ENCODE results near the gene TBPL1. TPM values are rescaled to one million over a fixed set of nuclear protein-coding genes. Genes with fewer than 3 reads are reported as not detected.
A peak's percentile ranks its signal among the peaks of the same experiment; 100 is the strongest.
"Not testable (repeated sequence)": the region's sequence is repeated elsewhere in the genome, so short reads cannot be mapped to it uniquely, and the experiment has no call there.

Gene TBPL1
- total RNA-seq, 1 donor from 2014 or later: 17.7 TPM

DNA sequence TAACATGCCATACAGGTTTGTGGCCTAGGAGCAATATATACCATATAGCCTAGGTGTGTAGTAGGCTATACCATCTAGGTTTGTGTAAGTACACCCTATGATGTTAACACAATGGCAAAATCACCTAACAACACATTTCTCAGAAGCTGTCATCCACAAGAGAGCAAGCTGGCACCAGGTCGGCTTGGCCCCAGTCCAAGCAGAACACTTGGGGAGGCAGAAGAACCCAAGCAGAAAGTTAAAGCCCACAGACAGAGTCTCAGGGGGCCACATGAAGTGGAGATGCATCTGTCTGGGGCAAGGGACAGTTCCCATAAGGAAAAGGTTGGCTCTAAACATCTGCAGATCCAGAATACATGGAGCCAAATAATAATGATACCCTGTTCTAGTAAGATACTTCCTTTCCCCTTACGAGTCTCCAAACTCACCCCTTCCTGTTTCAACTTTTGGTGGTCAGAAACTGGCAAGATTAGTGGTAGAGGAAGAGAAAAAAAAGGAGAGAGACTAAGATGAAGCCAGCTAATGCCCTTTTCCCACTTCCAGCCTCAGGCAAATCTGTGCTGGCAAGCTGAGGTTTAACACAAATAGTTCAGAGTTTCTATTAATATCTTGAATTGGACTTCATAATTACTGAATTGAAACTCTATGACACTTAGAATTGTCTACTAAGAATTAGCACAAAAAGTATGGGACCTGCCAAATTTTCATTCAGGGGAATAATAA, 34.7 kb upstream of the TBPL1 start:
- intact Hi-C loops (cut with DNase I): no loop called here
- no peaks in the 10 kb centered on the region for H3K9me3 ChIP-seq
- no peaks in the 10 kb centered on the region for H3K36me3 ChIP-seq
- TF ChIP-seq POLR2A (IDR thresholded peaks at IDR 0.05) (no peak), POLR2AphosphoS5 (IDR thresholded peaks at IDR 0.05; ENCODE audit: insufficient read depth in 1 of 2, low read depth in 1 of 2) (no peak)
- TF ChIP-seq, protein P1, sequence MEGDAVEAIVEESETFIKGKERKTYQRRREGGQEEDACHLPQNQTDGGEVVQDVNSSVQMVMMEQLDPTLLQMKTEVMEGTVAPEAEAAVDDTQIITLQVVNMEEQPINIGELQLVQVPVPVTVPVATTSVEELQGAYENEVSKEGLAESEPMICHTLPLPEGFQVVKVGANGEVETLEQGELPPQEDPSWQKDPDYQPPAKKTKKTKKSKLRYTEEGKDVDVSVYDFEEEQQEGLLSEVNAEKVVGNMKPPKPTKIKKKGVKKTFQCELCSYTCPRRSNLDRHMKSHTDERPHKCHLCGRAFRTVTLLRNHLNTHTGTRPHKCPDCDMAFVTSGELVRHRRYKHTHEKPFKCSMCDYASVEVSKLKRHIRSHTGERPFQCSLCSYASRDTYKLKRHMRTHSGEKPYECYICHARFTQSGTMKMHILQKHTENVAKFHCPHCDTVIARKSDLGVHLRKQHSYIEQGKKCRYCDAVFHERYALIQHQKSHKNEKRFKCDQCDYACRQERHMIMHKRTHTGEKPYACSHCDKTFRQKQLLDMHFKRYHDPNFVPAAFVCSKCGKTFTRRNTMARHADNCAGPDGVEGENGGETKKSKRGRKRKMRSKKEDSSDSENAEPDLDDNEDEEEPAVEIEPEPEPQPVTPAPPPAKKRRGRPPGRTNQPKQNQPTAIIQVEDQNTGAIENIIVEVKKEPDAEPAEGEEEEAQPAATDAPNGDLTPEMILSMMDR (IDR thresholded peaks at IDR 0.05): no peak
- H3K4me1 ChIP-seq: peaks cover 9% of the 10 kb centered on the region
- H3K27ac ChIP-seq: no peak overlapping the region
- H3K4me3 ChIP-seq: no peak overlapping the region
- DNase-seq (ENCODE audit: extremely low spot score in 2 of 2): no peak
- no peaks in the 10 kb centered on the region for H3K27me3 ChIP-seq

- Histone ChIP-seq H3K27ac (no peak overlapping the region), H3K4me1 (peaks cover 9% of the 10 kb centered on the region), H3K36me3 (no peaks in the 10 kb centered on the region), H3K4me3 (no peak overlapping the region), H3K9me3 (no peaks in the 10 kb centered on the region), H3K27me3 (no peaks in the 10 kb centered on the region)
- no peak for TF ChIP-seq POLR2AphosphoS5 (IDR thresholded peaks at IDR 0.05; ENCODE audit: insufficient read depth in 1 of 2, low read depth in 1 of 2)
- TF ChIP-seq POLR2A (IDR thresholded peaks at IDR 0.05): no peak
- TF ChIP-seq, protein P1 (IDR thresholded peaks at IDR 0.05): no peak
- no peak for DNase-seq (ENCODE audit: extremely low spot score in 2 of 2)
- intact Hi-C loops (cut with DNase I): loop anchor here (1.0 kb wide), 1 partner anchor 351 kb away; no protein-coding TSS in a partner anchor
Observed at GRCh38 chr6:133919362-133919761, 33.7 kb upstream of the TBPL1 start.

DNA sequence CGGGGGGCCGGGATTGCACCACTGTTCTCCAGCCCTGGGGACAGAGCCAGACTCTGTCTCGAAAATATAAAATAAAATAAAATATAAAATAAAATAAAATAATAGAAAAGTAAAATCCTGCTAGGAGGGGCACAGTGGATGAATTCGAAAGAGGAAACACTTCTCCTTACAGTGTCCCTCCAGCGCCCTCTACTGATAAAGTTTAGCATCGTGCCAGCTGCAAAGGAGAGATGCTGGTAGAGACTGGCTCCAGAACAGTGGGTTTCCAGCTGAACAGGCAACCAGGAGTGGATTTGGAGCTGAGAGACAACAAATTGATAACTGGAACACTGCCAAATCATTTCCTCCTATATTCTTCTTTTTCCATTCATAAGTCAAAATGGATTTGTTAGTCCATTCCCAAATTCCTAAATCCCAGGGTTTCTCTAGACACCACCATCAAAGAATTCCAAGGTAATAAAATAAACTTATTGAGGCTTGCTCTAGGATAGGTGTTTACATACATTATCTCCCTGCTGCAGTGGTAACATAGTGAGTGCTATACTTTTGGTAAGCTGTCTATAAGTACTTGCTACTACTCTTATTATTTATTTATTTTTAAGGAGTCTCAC, 31.7 kb upstream of the TBPL1 start:
- DNase-seq (ENCODE audit: extremely low spot score in 2 of 2): no peak
- no peaks in the 10 kb centered on the region for H3K27me3 ChIP-seq
- intact Hi-C loops (cut with DNase I): loop anchor here (5.0 to 10.0 kb wide), 2 partner anchors 143 to 176 kb away; no protein-coding TSS in a partner anchor

DNA sequence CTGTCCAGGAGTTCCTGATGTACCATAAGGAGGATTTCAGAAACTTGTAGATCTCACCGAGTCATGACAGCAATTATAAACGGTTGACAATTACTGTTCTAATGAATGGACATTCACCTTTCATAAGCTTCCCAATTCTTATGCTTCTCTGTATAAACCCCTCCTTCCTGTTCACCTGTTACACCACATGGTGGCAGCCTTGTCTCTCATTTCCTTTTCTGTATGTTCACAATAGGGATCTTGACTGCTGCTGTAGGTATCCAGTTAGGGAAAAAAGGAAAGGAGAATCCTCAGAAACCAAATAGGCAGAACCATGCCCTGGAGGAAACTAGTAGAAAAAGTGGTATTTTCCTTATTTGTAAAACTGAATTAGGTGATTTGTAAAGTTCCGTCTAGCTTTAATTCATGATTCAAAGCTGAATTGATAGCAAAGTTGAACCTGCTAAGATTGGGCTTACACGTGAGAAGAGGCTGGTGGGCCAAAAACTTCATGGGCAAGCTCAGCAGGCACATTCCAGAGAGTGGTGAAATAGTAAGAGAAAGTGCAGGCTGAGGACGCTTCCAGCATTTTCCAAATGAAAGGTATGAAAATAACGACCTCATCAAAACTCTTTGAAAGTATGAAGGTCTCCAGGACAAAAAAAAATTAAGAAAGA, 29.0 kb upstream of the TBPL1 start:
- no peaks in the 10 kb centered on the region for H3K36me3 ChIP-seq
- H3K27me3 ChIP-seq: no peaks in the 10 kb centered on the region
- TF ChIP-seq, protein P1 (IDR thresholded peaks at IDR 0.05): peak; percentile 65 to 89 (median 81)
- TF ChIP-seq POLR2AphosphoS5 (IDR thresholded peaks at IDR 0.05; ENCODE audit: insufficient read depth in 1 of 2, low read depth in 1 of 2): no peak
- no peaks in the 10 kb centered on the region for H3K9me3 ChIP-seq
- no peak for DNase-seq (ENCODE audit: extremely low spot score in 2 of 2)
- intact Hi-C loops (cut with DNase I): loop anchor here (5.0 to 10.0 kb wide), 2 partner anchors 141 to 173 kb away; no protein-coding TSS in a partner anchor
- no peaks in the 10 kb centered on the region for H3K4me1 ChIP-seq
- no peak overlapping the region for H3K27ac ChIP-seq
- H3K4me3 ChIP-seq: no peak overlapping the region

More for the DNA sequence above, 31.7 kb upstream of the TBPL1 start:
- H3K36me3 ChIP-seq: no peaks in the 10 kb centered on the region
- no peak overlapping the region for H3K4me3 ChIP-seq
- no peaks in the 10 kb centered on the region for H3K9me3 ChIP-seq
- no peak overlapping the region for H3K27ac ChIP-seq
- TF ChIP-seq POLR2AphosphoS5 (IDR thresholded peaks at IDR 0.05; ENCODE audit: insufficient read depth in 1 of 2, low read depth in 1 of 2): no peak
- no peak for TF ChIP-seq POLR2A (IDR thresholded peaks at IDR 0.05)
- TF ChIP-seq, protein P1 (IDR thresholded peaks at IDR 0.05): peak; percentile 7 to 72 (median 63)
- peaks cover 8% of the 10 kb centered on the region for H3K4me1 ChIP-seq

- H3K27ac ChIP-seq; H3K4me1 ChIP-seq; H3K27me3 ChIP-seq; H3K4me3 ChIP-seq; DNase-seq (ENCODE audit: extremely low spot score in 2 of 2); H3K36me3 ChIP-seq; intact Hi-C loops (cut with DNase I); H3K9me3 ChIP-seq: not testable (repeated sequence)
Observed at GRCh38 chr6:133931221-133931620, 21.8 kb upstream of the TBPL1 start.

GRCh38 chr6:133936352-133936751, 16.7 kb upstream of the TBPL1 start:
- H3K9me3 ChIP-seq; H3K4me1 ChIP-seq; DNase-seq (ENCODE audit: extremely low spot score in 2 of 2); H3K36me3 ChIP-seq; H3K4me3 ChIP-seq; H3K27me3 ChIP-seq; H3K27ac ChIP-seq; intact Hi-C loops (cut with DNase I): not testable (repeated sequence)
